GM15510 (cell line): Measurements from ENCODE around the gene SLIT2.

Source experiments
- POLR2A ChIP-seq: IDR thresholded peaks from 3 replicates; pipeline ENCODE4 v1.6.1; 2011; ENCODE audit warnings: borderline replicate concordance; ENCODE audit not compliant: insufficient read length; ENCODE audit errors: extremely low read depth

SLIT2 gene, protein sequence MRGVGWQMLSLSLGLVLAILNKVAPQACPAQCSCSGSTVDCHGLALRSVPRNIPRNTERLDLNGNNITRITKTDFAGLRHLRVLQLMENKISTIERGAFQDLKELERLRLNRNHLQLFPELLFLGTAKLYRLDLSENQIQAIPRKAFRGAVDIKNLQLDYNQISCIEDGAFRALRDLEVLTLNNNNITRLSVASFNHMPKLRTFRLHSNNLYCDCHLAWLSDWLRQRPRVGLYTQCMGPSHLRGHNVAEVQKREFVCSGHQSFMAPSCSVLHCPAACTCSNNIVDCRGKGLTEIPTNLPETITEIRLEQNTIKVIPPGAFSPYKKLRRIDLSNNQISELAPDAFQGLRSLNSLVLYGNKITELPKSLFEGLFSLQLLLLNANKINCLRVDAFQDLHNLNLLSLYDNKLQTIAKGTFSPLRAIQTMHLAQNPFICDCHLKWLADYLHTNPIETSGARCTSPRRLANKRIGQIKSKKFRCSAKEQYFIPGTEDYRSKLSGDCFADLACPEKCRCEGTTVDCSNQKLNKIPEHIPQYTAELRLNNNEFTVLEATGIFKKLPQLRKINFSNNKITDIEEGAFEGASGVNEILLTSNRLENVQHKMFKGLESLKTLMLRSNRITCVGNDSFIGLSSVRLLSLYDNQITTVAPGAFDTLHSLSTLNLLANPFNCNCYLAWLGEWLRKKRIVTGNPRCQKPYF (N-terminal part only)

DNA sequence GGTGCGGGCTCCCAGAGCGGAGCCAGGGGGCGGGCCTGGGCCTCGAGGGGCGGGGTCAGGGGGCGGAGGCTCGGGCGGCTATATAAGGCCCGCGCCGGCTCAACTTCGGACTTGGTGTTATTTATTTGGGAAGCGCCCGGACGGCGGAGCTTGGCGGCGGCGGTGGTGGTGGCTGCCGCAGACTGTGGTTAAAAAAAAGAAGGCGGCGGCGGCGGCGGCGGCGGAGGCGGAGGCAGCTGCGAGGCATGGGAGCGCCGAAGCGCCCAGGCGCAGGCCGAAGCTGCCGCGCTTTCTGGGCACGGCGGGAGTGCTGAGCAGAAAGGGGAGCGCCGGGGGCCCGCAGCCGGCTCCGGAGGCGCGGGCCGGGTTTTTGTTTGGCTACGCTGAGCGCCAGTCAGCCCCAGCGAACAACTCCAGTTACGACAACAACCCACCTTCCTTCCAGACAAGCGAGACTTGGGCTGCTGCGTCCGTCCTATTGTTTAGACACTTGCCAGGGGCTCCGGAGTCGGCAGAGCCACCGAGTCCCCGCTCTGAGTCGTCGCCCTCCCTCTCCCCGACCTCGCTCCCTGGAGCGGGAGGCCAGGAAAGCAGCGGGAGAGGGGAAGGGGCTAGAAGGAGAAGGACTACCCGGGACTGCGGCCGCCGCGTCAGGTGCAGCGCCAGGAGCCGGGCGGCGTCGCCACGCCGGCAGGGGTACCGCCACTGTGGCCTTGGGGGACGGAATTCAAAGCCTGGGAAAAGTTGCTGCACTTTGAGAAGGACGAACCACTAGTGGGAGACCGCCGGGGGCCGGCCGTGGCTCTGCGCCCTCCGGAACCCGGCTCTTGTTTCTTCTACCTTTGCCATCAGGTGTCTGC lies at the start of gene SLIT2:
SLIT2 (plus strand) TSS at position 110 of the 860 bp plus-strand sequence. CDS start 1,911 bp downstream, outside the sequence.
- no peak for TF ChIP-seq POLR2A

GRCh38 chr4:20203508-20203907 lies 48.2 kb upstream of the SLIT2 start:
- TF ChIP-seq POLR2A, result no peak

DNA sequence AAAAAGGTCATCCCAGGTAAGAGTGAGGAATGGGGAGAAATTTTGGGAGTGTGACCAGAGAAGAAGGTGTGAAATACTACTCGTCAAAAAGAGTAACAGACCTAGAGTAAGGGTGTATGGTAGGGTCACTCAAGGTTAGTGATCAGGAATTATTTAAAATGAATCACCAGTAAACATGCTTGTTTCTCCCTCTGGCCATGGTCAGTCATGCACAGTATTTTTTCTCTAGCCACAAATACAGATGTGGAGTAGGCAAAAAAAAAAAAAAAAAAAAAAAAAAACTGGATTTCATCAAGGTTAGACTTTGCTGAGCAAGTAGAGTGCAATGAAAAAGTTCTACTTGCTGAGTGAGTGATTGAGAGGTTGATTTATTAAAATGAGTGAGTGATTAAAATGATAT lies 34.2 kb upstream of the SLIT2 start:
- no peak for TF ChIP-seq POLR2A

- no peak for TF ChIP-seq POLR2A
Observed at GRCh38 chr4:20217951-20218350, 33.8 kb upstream of the SLIT2 start.

- TF ChIP-seq POLR2A, result no peak
Observed at GRCh38 chr4:20219521-20219920, 32.2 kb upstream of the SLIT2 start.

GRCh38 chr4:20237894-20238537 lies 13.7 kb upstream of the SLIT2 start:
- no peak for TF ChIP-seq POLR2A

- TF ChIP-seq POLR2A, result no peak
Observed at GRCh38 chr4:20248155-20248558, 3.5 kb upstream of the SLIT2 start.

DNA sequence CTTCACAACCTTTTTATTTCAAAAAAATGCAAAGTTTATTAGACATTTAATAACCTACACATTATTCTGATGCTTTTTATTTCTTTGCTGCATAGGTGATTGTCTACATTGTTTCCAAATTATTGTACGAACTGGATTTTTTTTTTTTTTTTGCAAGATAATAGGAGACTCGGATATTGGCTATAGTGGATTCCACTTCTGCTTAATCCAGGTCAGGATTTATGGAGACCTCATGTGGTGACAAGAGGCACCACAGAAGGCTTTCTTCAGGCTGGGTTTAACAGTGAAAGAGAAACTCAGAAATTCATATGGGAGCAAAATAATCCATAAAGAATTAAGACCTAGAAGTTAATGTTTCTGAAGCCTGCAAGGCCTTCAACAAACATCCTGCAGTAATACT lies 2.4 kb upstream of the SLIT2 start:
- TF ChIP-seq POLR2A, result no peak

GRCh38 chr4:20251031-20251795 lies 492 bp upstream of the SLIT2 start:
- TF ChIP-seq POLR2A, result no peak

DNA sequence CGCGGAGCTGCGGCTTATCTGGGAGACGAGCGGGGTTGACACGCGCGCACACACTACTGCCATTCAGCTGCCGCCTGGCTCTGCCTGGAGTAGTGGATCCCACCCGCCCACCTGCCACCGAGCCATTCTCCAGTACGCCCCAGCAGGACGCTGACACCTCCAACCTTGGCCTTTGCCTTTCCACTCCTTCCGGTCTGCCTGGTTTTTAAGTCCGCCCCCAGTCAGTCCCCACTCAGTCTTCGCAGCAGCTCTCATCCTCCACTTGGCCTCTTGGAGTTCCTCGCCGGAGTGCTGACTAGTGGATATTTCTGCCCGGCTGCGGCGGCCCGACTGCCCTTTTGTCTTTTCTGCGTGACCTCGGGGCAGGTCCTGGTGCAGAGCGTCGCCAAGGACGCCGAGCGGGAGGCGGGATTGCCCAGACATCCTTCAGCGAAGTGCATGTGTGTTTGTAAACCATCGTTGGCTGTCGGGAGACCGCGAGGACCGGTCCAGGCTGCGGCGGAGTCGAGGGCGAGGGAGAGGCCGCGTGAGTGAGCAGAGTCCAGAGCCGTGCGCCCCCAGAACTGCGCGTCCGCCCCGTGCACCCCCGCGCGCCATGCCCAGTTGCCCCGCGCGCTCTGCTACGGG lies 1.1 kb downstream of the SLIT2 start:
- no peak for TF ChIP-seq POLR2A

DNA sequence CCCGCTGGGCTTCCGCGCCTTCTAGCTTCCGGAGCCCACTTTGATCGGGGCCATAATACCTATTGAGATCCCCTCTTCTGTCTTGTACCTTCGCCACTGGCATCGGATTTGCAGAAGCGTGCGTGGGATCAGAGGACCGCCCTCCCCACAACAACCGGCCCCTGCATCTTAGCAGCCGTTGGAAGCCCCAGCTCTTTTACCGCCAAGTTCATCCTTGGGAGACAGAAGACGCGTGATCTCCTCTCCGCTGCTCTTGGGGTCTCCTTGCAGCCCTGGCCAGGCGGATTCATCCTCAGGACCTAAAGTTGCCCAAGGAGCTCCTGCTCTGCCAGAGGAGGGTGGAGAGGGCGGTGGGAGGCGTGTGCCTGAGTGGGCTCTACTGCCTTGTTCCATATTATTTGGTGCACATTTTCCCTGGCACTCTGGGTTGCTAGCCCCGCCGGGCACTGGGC lies 1.6 kb downstream of the SLIT2 start:
- TF ChIP-seq POLR2A, result no peak

DNA sequence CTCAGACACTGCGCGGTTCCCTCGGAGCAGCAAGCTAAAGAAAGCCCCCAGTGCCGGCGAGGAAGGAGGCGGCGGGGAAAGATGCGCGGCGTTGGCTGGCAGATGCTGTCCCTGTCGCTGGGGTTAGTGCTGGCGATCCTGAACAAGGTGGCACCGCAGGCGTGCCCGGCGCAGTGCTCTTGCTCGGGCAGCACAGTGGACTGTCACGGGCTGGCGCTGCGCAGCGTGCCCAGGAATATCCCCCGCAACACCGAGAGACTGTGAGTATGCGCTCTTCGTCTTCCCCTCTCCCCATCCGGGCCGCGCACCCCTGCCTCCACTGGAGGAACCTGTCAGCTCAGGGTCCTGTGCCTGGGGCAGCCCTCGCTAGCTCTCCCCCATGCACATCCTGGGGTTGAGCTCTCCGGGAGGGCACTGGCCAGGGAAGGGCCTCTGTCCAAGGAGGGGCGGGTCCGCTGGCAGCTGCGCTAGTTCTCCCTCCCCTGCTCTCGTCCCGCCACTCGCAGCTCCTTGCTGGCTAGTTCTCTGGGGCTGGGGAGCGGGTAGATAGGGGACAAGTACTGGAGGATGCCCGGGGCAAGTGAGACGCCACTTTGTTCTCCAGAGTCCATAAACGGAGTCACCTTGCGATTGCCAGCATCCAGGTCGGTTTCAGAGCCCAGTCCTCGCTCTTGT lies 2.2 kb downstream of the SLIT2 start:
- TF ChIP-seq POLR2A, result no peak
